ENCODE measurements around the gene HK2.
"Not testable (repeated sequence)": the region's sequence is repeated elsewhere in the genome, so short reads cannot be mapped to it uniquely, and the experiment has no call there.

HK2 gene

GRCh38 chr2:74843899-74844298 is 10.0 kb downstream of the HK2 start:
- in situ Hi-C loops (cut with MboI; ENCODE audit: low sequenced_read_pairs) = no loop called here
- Histone ChIP-seq H3K4me1 (peaks cover 6% of the 10 kb centered on the region), H3K27me3 (ENCODE audit: low read depth) (no peaks in the 10 kb centered on the region), H3K36me3 (replicated peaks) (peaks cover 3% of the 10 kb centered on the region; the same call in 1 of the 2 replicates), H3K4me3 (no peak overlapping the region), H3K9me3 (no peaks in the 10 kb centered on the region)
- DNase-seq (ENCODE audit: low spot score in 2 of 2) = no peak

GRCh38 chr2:74844752-74845151 is 10.8 kb downstream of the HK2 start:
- Histone ChIP-seq H3K27me3 (ENCODE audit: low read depth) (no peaks in the 10 kb centered on the region), H3K4me1 (peaks cover 12% of the 10 kb centered on the region), H3K4me3 (no peak overlapping the region), H3K36me3 (replicated peaks) (peaks cover 3% of the 10 kb centered on the region; the same call in 1 of the 2 replicates), H3K9me3 (no peaks in the 10 kb centered on the region)
- in situ Hi-C loops (cut with MboI; ENCODE audit: low sequenced_read_pairs) = no loop called here
- no peak for DNase-seq (ENCODE audit: low spot score in 2 of 2)

DNA sequence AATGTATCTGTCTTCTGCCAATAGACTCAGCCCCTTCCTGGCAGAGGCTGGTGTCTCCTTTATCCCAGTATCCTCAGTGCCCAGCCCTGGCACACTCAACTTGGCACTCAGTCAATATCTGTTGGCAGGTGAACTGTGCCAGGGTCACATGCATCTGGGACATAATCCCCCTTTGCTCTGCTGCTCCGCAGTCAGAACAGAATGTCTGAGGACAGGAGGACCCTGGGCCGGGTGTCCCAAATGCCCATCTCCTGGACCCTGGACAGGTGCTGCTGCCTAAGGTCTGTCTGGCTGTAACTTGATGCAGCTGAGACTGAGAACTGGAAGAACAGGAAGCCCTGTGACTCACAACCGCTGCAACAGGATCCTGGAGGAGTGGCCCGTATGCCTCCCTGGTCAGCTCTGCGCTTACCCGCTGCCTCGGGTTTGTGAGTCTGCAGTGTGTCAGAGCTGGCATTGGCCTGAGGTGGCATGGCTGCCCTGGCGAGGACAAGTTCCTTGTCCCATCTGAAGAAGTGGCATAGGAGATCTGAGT is 11.4 kb downstream of the HK2 start:
- Histone ChIP-seq H3K27me3 (ENCODE audit: low read depth) (no peaks in the 10 kb centered on the region), H3K9me3 (no peaks in the 10 kb centered on the region), H3K36me3 (replicated peaks) (peaks cover 3% of the 10 kb centered on the region; the same call in 1 of the 2 replicates), H3K4me3 (no peak overlapping the region), H3K4me1 (peaks cover 12% of the 10 kb centered on the region)
- no peak for DNase-seq (ENCODE audit: low spot score in 2 of 2)
- in situ Hi-C loops (cut with MboI; ENCODE audit: low sequenced_read_pairs) = no loop called here

- Histone ChIP-seq H3K4me1 (peaks cover 12% of the 10 kb centered on the region), H3K27me3 (ENCODE audit: low read depth) (no peaks in the 10 kb centered on the region), H3K9me3 (no peaks in the 10 kb centered on the region), H3K4me3 (no peak overlapping the region), H3K36me3 (replicated peaks) (peaks cover 3% of the 10 kb centered on the region; the same call in 1 of the 2 replicates)
- in situ Hi-C loops (cut with MboI; ENCODE audit: low sequenced_read_pairs) = no loop called here
- DNase-seq (ENCODE audit: low spot score in 2 of 2) = no peak
These were observed 12.1 kb downstream of the HK2 start for GRCh38 chr2:74845991-74846390.

DNA sequence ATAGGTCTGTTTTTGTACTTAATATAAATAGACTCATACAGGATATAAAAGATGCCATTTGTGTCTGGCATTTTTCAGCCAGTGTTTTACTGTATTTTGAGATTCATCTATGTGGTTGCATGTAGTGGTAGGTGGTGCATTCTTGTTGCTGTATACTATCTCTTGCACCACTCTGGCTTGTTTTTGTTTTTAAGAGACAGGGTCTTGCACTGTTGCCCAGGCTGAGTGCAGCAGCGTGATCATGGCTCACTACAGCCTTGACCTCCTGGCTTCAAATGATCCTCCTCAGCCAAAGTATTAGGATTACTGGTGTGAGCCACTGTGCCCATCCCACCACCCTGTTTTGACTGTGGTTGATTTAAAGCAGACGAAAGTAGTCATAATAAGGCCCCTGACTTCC is 12.6 kb downstream of the HK2 start:
- peaks cover 3% of the 10 kb centered on the region; the same call in 1 of the 2 replicates for H3K36me3 ChIP-seq (replicated peaks)
- DNase-seq (ENCODE audit: low spot score in 2 of 2) = no peak
- no peak overlapping the region for H3K4me3 ChIP-seq
- H3K27me3 ChIP-seq (ENCODE audit: low read depth) = no peaks in the 10 kb centered on the region
- H3K9me3 ChIP-seq = no peaks in the 10 kb centered on the region
- in situ Hi-C loops (cut with MboI; ENCODE audit: low sequenced_read_pairs) = no loop called here
- H3K4me1 ChIP-seq = peaks cover 12% of the 10 kb centered on the region

DNA sequence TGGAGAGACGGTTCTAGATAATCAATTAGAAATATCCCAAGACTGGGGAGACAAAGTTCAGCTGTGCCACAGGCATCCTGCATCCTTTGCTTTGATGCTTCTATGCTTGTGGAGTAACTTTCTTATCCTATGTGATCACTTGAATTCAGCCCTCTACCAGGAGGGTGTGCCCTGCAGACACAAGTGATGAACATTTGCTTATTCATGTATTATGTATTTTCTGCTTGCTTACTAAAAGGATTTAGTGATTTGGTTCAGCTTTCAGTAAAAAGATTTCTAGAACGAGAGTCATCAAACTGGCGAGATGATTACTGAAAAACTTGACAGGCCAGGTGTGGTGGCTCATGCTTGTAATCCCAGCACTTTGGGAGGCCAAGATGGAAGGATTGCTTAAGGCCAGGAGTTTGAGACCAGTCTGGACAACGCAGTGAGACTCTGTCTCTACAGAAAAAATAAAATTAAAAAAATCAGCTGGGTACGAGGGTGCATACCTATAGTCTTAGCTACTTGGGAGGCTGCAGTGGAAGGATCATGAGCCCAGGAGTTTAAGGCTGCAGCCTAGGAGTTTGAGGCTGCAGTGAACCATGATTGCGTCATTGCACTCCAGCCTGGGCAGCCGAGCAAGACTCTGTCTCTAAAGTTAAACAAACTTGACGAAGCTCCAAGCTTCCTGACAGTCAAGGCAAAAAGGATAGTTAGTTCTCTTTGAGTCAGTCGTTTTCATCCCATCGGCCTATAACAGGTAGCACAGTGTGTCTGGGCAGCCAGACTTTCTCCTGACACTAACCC is 13.3 kb downstream of the HK2 start:
- peaks cover 12% of the 10 kb centered on the region for H3K4me1 ChIP-seq
- in situ Hi-C loops (cut with MboI; ENCODE audit: low sequenced_read_pairs) = no loop called here
- H3K36me3 ChIP-seq (replicated peaks) = peaks cover 3% of the 10 kb centered on the region; the same call in 1 of the 2 replicates

DNA sequence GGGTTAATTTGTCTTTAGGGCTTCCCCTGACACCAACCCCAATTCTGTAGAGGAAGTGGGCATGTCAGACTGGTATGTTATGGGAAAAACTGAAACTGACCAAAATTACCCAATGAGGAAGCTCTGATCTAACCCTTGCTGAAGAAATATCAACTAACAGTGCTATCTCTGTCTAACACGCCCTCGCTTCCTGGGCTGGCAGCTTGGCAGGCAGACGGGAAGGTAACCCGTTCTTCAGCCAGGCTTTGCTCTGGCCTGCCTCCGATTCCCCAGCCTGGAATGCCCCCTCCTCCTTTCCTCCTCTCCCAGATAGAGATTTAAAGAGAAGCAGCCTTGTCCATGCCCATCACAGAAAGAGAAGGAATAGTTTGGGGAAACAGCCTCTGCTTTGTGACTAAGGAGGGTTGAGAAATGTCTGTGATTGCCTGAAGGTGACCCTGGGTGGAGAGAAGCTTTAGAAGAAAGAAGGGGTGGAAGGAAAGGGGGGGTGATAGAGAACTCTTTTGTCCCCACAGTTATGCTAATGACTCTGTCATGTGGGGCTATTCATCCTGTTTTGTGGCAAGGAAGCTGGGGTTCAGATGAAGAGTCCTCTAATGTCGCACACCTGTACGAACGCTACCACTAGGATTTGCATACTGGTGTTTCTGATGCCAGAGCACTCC is 15.4 kb downstream of the HK2 start:
- in situ Hi-C loops (cut with MboI; ENCODE audit: low sequenced_read_pairs) = no loop called here
- Histone ChIP-seq H3K9me3 (no peaks in the 10 kb centered on the region), H3K4me3 (no peak overlapping the region), H3K4me1 (peaks cover 12% of the 10 kb centered on the region), H3K27me3 (ENCODE audit: low read depth) (no peaks in the 10 kb centered on the region), H3K36me3 (replicated peaks) (peaks cover 7% of the 10 kb centered on the region)
- DNase-seq (ENCODE audit: low spot score in 2 of 2) = no peak

More for the DNA sequence above, 13.3 kb downstream of the HK2 start:
- Histone ChIP-seq H3K27me3 (ENCODE audit: low read depth) (no peaks in the 10 kb centered on the region), H3K9me3 (no peaks in the 10 kb centered on the region), H3K4me3 (no peak overlapping the region)
- no peak for DNase-seq (ENCODE audit: low spot score in 2 of 2)

DNA sequence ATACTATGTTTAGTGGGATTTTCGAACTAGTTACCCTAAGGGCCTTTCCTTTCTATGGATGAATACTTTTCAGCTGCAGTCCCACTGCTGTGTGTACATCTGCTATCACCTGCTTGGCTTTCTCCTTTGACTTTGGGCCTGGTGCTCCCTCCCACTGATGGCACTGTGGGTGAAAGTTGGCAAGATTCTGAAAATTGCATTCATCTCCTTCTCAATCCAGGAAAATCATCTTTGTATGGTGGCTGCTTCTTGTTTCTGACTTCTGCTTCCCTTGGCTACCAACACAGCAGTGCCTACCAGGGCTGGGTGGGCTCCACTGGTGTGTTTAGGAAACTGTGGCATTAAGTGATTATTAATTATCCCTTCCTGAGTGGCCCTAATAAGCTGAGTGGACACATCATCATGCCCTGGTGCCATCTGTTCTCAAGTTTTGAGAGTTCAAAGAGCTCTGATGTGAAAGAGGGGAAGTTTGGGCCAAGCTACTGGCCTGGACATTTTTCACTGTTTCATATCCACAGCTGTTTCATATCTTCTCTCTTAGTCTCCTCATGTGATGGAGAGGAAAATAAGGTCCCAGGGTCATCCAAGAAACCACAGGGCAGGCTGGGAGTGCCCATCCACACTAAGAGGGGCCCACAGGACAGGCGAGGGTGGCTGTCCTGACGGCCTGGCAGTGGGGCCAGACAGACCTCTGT is 16.7 kb downstream of the HK2 start:
- Histone ChIP-seq H3K9me3 (no peaks in the 10 kb centered on the region), H3K27me3 (ENCODE audit: low read depth) (no peaks in the 10 kb centered on the region), H3K36me3 (replicated peaks) (peaks cover 13% of the 10 kb centered on the region), H3K4me1 (peaks cover 9% of the 10 kb centered on the region), H3K4me3 (no peak overlapping the region)
- in situ Hi-C loops (cut with MboI; ENCODE audit: low sequenced_read_pairs) = no loop called here
- DNase-seq (ENCODE audit: low spot score in 2 of 2) = no peak

DNA sequence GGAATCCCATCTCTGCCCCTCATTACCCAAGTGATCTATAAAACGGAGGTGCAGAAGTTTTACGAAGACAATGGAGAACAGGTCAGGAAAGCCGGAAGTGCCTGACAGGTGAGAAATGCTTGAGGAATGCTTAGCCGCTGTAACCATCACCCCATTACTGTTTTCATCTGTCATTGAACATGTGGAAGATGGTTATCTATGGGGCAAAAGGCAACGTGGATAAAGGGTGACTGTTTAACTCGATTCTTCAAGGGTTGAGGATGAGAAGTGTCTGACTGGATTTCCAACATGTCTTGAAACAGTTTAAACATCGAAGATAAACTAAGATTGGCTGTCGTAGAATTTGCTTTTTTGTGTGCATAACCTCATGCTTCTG is 17.3 kb downstream of the HK2 start:
- peaks cover 6% of the 10 kb centered on the region; the same call in 1 of the 2 replicates for H3K4me1 ChIP-seq
- H3K9me3 ChIP-seq = no peaks in the 10 kb centered on the region
- H3K4me3 ChIP-seq = no peak overlapping the region
- H3K27me3 ChIP-seq (ENCODE audit: low read depth) = no peaks in the 10 kb centered on the region
- in situ Hi-C loops (cut with MboI; ENCODE audit: low sequenced_read_pairs) = no loop called here
- peaks cover 18% of the 10 kb centered on the region for H3K36me3 ChIP-seq (replicated peaks)
- no peak for DNase-seq (ENCODE audit: low spot score in 2 of 2)

- DNase-seq (ENCODE audit: low spot score in 2 of 2); H3K4me1 ChIP-seq; H3K27me3 ChIP-seq (ENCODE audit: low read depth); H3K9me3 ChIP-seq; in situ Hi-C loops (cut with MboI; ENCODE audit: low sequenced_read_pairs); H3K4me3 ChIP-seq: not testable (repeated sequence)
- H3K36me3 ChIP-seq (replicated peaks) = peaks cover 34% of the 10 kb centered on the region
These were observed 19.4 kb downstream of the HK2 start for GRCh38 chr2:74853360-74853759.

GRCh38 chr2:74854401-74854800 is 20.5 kb downstream of the HK2 start:
- Histone ChIP-seq H3K4me3 (no peak overlapping the region), H3K36me3 (replicated peaks) (peaks cover 37% of the 10 kb centered on the region), H3K9me3 (no peaks in the 10 kb centered on the region), H3K4me1 (peaks cover 2% of the 10 kb centered on the region; the same call in 1 of the 2 replicates), H3K27me3 (ENCODE audit: low read depth) (no peaks in the 10 kb centered on the region)
- in situ Hi-C loops (cut with MboI; ENCODE audit: low sequenced_read_pairs) = no loop called here
- no peak for DNase-seq (ENCODE audit: low spot score in 2 of 2)

DNA sequence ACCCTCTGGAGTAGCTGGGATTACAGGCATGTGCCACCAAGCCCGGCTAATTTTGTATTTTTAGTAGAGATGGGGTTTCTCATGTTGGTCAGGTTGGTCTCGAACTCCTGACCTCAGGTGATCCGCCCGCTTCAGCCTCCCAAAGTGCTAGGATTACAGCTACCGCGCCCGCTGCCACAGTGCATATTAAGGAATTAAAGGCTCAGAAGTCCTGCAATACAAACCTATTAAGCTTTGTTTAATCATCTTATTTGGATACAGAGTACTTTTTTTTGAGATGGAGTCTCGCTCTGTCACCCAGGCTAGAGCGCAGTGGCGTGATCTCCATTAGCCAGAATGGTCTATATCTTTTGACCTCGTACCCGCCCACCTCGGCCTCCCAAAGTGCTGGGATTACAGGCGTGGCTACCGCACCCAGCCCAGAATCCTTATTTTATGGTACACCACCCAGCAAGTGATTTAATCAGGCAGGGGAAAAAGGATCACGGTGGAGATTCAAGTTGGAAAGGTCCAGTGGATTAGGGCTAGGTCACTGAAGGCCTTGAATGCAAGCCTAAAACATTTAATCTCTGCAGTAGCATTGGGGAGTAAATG is 21.3 kb downstream of the HK2 start:
- H3K27me3 ChIP-seq (ENCODE audit: low read depth); H3K4me1 ChIP-seq; DNase-seq (ENCODE audit: low spot score in 2 of 2); in situ Hi-C loops (cut with MboI; ENCODE audit: low sequenced_read_pairs); H3K9me3 ChIP-seq; H3K4me3 ChIP-seq: not testable (repeated sequence)
- peaks cover 37% of the 10 kb centered on the region for H3K36me3 ChIP-seq (replicated peaks)

DNA sequence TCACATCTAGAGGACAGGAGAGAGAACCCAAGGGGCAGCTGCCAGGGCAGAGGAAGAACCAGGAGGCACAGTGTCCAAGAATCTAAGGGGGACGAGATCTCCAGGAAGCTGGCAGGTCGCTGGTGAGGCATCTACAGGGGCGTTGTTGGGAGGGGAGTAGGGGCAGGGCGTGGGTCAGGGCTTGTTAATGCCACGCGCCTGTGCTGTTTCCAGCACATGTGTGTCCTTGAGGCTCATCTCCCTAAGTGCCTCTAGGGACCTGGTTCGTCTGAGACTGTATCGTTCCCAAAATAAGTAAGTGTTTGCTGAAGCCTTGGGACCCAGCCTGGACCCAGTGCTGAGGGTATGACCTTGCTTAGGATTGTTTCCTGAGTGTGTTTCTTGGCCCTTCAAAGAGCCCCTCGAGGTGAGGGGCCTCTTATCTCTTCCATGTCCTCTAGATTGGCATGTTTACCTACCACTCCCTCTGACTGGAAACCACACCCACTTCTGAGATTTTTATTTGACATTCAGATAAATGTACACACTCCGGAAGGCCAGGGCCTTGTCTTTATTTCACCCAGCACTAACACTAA is 22.2 kb downstream of the HK2 start:
- in situ Hi-C loops (cut with MboI; ENCODE audit: low sequenced_read_pairs) = no loop called here
- H3K9me3 ChIP-seq = no peaks in the 10 kb centered on the region
- peaks cover 37% of the 10 kb centered on the region for H3K36me3 ChIP-seq (replicated peaks)
- no peak for DNase-seq (ENCODE audit: low spot score in 2 of 2)
- no peaks in the 10 kb centered on the region for H3K27me3 ChIP-seq (ENCODE audit: low read depth)
- no peak overlapping the region for H3K4me3 ChIP-seq
- H3K4me1 ChIP-seq = no peaks in the 10 kb centered on the region
